ENCODE measurements around the gene RNF114.

The RNF114 gene

DNA sequence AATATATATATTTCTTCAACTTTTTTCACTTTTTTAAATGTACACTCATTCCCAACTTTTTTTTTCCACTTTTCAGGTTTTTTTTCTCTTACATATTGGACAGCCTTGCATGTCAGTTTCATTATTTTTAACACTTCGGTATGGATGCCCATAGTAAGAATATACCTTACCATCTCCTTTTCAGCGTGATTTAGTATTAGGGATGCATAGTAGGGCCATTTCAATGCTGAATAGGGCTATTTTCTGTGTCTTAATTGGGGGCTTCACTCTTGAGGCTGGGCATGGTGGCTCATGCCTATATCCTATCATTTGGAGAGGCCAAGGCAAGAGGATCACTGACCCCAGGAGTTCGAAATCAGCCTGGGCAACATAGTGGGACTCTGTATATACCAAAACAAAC, 6.7 kb downstream of the RNF114 start:
- no peak overlapping the region for H3K27ac Mint-ChIP-seq
- H3K4me3 Mint-ChIP-seq = no peak overlapping the region
- DNase-seq = no peak
- H3K36me3 Mint-ChIP-seq (ENCODE audit: low read depth) = peaks cover 75% of the 10 kb centered on the region
- H3K9me3 Mint-ChIP-seq = no peaks in the 10 kb centered on the region
- H3K4me1 Mint-ChIP-seq = peaks cover 32% of the 10 kb centered on the region
- H3K27me3 Mint-ChIP-seq (ENCODE audit: low read depth, poor library complexity) = no peaks in the 10 kb centered on the region
- TF ChIP-seq, protein P1, sequence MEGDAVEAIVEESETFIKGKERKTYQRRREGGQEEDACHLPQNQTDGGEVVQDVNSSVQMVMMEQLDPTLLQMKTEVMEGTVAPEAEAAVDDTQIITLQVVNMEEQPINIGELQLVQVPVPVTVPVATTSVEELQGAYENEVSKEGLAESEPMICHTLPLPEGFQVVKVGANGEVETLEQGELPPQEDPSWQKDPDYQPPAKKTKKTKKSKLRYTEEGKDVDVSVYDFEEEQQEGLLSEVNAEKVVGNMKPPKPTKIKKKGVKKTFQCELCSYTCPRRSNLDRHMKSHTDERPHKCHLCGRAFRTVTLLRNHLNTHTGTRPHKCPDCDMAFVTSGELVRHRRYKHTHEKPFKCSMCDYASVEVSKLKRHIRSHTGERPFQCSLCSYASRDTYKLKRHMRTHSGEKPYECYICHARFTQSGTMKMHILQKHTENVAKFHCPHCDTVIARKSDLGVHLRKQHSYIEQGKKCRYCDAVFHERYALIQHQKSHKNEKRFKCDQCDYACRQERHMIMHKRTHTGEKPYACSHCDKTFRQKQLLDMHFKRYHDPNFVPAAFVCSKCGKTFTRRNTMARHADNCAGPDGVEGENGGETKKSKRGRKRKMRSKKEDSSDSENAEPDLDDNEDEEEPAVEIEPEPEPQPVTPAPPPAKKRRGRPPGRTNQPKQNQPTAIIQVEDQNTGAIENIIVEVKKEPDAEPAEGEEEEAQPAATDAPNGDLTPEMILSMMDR (IDR thresholded peaks at IDR 0.05) = no peak

DNA sequence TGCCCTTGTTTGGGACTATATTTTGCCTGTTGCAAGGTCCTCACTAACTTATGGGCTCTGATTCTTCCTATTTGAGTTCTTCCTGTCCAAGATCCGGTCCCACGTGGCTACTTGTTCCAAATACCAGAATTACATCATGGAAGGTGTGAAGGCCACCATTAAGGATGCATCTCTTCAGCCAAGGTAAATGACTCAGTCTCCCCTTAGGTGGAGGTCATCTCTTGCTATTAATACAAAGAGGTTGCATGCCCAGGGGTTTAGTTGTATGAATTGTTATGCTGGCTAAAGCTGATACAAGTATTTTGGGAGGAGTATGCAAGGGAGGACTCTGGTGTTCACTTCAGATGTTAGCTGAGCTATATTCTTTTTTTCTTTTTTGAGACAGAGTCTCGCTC, 9.1 kb downstream of the RNF114 start:
- no peak for DNase-seq
- TF ChIP-seq, protein P1 (IDR thresholded peaks at IDR 0.05) = no peak
- Mint-ChIP-seq H3K4me1 (peaks cover 9% of the 10 kb centered on the region), H3K4me3 (no peak overlapping the region), H3K9me3 (no peaks in the 10 kb centered on the region), H3K36me3 (ENCODE audit: low read depth) (peaks cover 77% of the 10 kb centered on the region), H3K27ac (no peak overlapping the region), H3K27me3 (ENCODE audit: low read depth, poor library complexity) (peaks cover 3% of the 10 kb centered on the region)

DNA sequence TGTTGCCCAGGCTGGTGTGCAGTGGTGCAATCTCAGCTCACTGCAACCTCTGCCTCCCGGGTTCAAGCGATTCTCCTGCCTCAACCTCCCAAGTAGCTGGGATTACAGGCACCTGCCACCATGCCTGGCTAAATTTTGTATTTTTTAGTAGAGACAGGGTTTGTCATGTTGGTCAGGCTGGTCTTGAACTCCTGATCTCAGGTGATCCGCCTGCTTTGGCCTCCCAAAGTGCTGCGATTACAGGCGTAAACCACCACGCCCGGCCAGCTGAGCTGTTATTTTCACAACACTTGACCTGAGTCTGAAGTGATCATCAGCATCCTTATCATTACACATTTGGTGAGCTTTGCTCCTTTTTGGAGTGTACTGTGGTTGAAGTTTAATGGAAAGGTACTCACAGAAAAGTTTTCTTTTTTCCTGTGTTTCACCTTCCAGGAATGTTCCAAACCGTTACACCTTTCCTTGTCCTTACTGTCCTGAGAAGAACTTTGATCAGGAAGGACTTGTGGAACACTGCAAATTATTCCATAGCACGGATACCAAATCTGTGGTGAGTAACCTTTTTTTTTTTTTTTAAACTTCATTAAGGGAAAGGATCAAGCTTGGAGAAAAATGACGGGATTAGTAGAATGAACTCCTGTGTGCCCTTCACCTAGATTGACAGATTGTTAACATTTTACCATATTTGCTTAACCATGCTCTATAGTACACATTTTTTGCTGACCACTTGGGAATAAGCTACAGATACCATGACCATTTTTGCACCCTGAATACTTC, 9.7 kb downstream of the RNF114 start:
- TF ChIP-seq, protein P1 (IDR thresholded peaks at IDR 0.05) = no peak
- Mint-ChIP-seq H3K27me3 (ENCODE audit: low read depth, poor library complexity) (peaks cover 3% of the 10 kb centered on the region), H3K36me3 (ENCODE audit: low read depth) (peaks cover 80% of the 10 kb centered on the region), H3K27ac (no peak overlapping the region), H3K9me3 (no peaks in the 10 kb centered on the region), H3K4me3 (no peak overlapping the region), H3K4me1 (peaks cover 7% of the 10 kb centered on the region)
- DNase-seq = no peak

DNA sequence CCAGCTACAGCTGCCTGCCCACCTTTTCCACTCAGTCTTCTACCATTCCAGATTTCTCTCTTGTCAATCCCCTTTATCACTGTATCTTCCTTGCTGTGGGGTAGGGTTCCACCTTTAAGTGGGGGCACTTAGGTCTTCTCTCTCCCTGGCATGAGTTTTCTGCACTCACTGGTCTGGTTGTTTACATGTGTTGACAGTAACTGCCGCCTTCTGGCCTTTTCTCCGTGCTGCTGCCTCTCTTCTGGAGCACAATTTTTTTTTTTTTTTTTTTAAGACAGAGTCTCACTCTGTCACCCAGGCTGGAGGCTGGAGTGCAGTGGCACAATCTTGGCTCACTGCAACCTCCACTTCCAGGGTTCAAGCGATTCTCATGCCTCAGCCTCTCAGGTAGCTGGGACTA, 12.0 kb downstream of the RNF114 start:
- Mint-ChIP-seq H3K27me3 (ENCODE audit: low read depth, poor library complexity) (peaks cover 3% of the 10 kb centered on the region), H3K36me3 (ENCODE audit: low read depth) (peaks cover 81% of the 10 kb centered on the region), H3K9me3 (no peaks in the 10 kb centered on the region), H3K4me1 (no peaks in the 10 kb centered on the region), H3K27ac (no peak overlapping the region), H3K4me3 (no peak overlapping the region)
- TF ChIP-seq, protein P1 (IDR thresholded peaks at IDR 0.05) = no peak
- no peak for DNase-seq

DNA sequence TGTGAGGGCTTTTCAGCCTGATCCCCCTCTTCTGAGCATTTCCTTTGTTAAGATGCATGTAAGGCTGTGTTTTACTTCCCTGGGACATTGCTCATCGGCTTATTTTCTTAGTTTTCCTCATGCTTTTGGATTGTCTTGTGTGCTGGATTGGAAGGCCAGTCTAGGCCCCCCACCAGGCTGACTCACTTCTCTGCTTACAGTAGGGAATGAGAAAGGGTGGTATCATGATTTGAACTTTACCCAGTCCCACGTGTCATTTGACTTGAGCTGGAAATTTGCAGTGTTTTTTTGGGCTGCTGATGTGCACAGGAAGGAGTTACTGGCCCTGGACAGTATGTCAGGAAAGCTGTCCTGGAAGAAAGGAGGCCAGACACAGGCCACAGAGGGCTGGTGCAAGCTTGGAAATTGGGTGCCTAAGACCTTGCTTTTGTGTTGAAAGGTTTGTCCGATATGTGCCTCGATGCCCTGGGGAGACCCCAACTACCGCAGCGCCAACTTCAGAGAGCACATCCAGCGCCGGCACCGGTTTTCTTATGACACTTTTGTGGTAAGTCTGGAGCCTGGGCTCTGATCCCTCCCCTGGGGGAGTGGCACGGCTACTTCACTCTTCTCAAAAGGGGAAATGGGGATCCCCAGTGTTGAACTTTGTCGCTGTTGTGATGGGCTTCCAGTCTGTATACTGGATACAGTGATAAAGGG, 12.8 kb downstream of the RNF114 start:
- Mint-ChIP-seq H3K36me3 (ENCODE audit: low read depth) (peaks cover 84% of the 10 kb centered on the region), H3K27ac (no peak overlapping the region), H3K4me3 (no peak overlapping the region), H3K4me1 (no peaks in the 10 kb centered on the region), H3K27me3 (ENCODE audit: low read depth, poor library complexity) (peaks cover 3% of the 10 kb centered on the region), H3K9me3 (no peaks in the 10 kb centered on the region)
- DNase-seq = no peak
- TF ChIP-seq, protein P1 (IDR thresholded peaks at IDR 0.05) = no peak
